B cell (primary cell): Measurements from ENCODE around the gene BEAN1.

Source experiments
- EZH2 ChIP-seq: IDR thresholded peaks from 2 replicates; pipeline ENCODE4 v1.6.1; 2012; ENCODE audit warnings: borderline replicate concordance, low read depth, mild to moderate bottlenecking, moderate library complexity, low read length; ENCODE audit not compliant: insufficient read depth, poor library complexity, severe bottlenecking
- TF ChIP-seq, protein P1 (sequence below): fragments of 200-600 bp; IDR thresholded peaks from one replicate; pipeline ENCODE4 v1.8.0; 2022; ENCODE audit warnings: antibody characterized with exemption, mild to moderate bottlenecking

DNA sequence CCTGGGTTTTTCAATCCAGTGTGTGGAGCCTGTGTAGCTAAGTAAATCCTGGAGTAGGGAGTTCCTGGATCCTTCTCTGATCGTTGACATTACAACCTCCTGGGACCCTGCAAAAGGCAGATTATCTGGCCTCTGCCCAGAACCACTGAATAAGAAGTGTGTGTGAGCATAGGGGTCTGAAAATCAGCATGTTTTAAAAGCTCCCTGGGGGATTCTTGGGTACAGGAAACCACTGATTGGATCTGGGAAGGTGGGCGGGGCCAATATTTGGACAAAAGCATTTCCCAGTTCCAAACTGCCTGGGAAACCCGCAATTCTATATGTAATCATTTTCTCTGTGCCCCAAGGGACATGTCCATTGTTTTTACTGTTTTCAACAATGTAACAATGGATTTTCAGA lies 27.2 kb upstream of the BEAN1 start:
- TF ChIP-seq, protein P1, sequence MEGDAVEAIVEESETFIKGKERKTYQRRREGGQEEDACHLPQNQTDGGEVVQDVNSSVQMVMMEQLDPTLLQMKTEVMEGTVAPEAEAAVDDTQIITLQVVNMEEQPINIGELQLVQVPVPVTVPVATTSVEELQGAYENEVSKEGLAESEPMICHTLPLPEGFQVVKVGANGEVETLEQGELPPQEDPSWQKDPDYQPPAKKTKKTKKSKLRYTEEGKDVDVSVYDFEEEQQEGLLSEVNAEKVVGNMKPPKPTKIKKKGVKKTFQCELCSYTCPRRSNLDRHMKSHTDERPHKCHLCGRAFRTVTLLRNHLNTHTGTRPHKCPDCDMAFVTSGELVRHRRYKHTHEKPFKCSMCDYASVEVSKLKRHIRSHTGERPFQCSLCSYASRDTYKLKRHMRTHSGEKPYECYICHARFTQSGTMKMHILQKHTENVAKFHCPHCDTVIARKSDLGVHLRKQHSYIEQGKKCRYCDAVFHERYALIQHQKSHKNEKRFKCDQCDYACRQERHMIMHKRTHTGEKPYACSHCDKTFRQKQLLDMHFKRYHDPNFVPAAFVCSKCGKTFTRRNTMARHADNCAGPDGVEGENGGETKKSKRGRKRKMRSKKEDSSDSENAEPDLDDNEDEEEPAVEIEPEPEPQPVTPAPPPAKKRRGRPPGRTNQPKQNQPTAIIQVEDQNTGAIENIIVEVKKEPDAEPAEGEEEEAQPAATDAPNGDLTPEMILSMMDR, result no peak
- TF ChIP-seq EZH2, result no peak
